Astrocyte (in vitro differentiated cells and primary cell): ENCODE measurements around the gene GPX7. TPM values are rescaled to one million over a fixed set of nuclear protein-coding genes. Genes with fewer than 3 reads are reported as not detected.

Experiments used
- DNase-seq: peaks from one replicate; pipeline ENCODE4 v3.0.0-alpha.2; 2010; ENCODE audit warnings: low read depth
- FAIRE-seq: peaks from 2 replicates; lab custom pipeline; 2011; peaks lifted over from hg19 to GRCh38; lab: Jason Lieb, UNC
- H2AFZ ChIP-seq: 2 replicates; pipeline ENCODE4 v1.6.0; 2012; ENCODE audit warnings: low read depth, low read length, inconsistent platforms
- H3K27ac ChIP-seq: 2 replicates; pipeline ENCODE4 v1.5.1; 2011; ENCODE audit warnings: low read depth, low read length, inconsistent platforms
- H3K27me3 ChIP-seq: 2 replicates; pipeline ENCODE4 v1.6.0; 2011; ENCODE audit warnings: low read length, inconsistent platforms; ENCODE audit not compliant: insufficient read depth
- H3K36me3 ChIP-seq: 2 replicates; pipeline ENCODE4 v1.5.1; 2011; ENCODE audit warnings: low read length, inconsistent platforms; ENCODE audit not compliant: insufficient read depth
- H3K4me1 ChIP-seq: 2 replicates; pipeline ENCODE4 v1.5.1; 2011; ENCODE audit warnings: low read length, inconsistent platforms; ENCODE audit not compliant: insufficient read depth
- H3K4me2 ChIP-seq: 2 replicates; pipeline ENCODE4 v1.6.0; 2012; ENCODE audit warnings: low read length, inconsistent platforms
- H3K4me3 ChIP-seq: 2 replicates; pipeline ENCODE4 v1.5.1; 2011; ENCODE audit warnings: low read depth, mild to moderate bottlenecking, low read length, inconsistent platforms; ENCODE audit not compliant: insufficient read depth
- H3K79me2 ChIP-seq: 2 replicates; pipeline ENCODE4 v1.6.0; 2012; ENCODE audit warnings: mild to moderate bottlenecking, low read length, inconsistent platforms; ENCODE audit not compliant: insufficient read depth
- H3K9ac ChIP-seq: 2 replicates; pipeline ENCODE4 v1.6.0; 2012; ENCODE audit warnings: mild to moderate bottlenecking, low read length, inconsistent platforms
- H3K9me3 ChIP-seq: 2 replicates; pipeline ENCODE4 v1.5.1; 2012; ENCODE audit warnings: low read depth, mild to moderate bottlenecking, low read length, inconsistent platforms; ENCODE audit not compliant: insufficient read depth
- H4K20me1 ChIP-seq: 2 replicates; pipeline ENCODE4 v1.6.0; 2012; ENCODE audit warnings: low read length, inconsistent platforms; ENCODE audit not compliant: insufficient read depth
- H3K27ac Mint-ChIP-seq: one replicate; pipeline ENCODE4 v1.8.0; 2021; ENCODE audit warnings: mild to moderate bottlenecking, mixed read lengths; ENCODE audit not compliant: unreplicated experiment
- H3K27me3 Mint-ChIP-seq: one replicate; pipeline ENCODE4 v1.8.0; 2021; ENCODE audit warnings: low read depth, mixed read lengths; ENCODE audit not compliant: unreplicated experiment
- H3K36me3 Mint-ChIP-seq: one replicate; pipeline ENCODE4 v1.8.0; 2021; ENCODE audit warnings: low read depth, mixed read lengths; ENCODE audit not compliant: unreplicated experiment
- H3K4me1 Mint-ChIP-seq: one replicate; pipeline ENCODE4 v1.8.0; 2021; ENCODE audit warnings: low read depth, mixed read lengths; ENCODE audit not compliant: unreplicated experiment
- H3K4me3 Mint-ChIP-seq: one replicate; pipeline ENCODE4 v1.8.0; 2021; ENCODE audit warnings: mild to moderate bottlenecking, moderate library complexity, mixed read lengths; ENCODE audit not compliant: unreplicated experiment
- H3K9me3 Mint-ChIP-seq: one replicate; pipeline ENCODE4 v1.8.0; 2021; ENCODE audit warnings: mild to moderate bottlenecking, mixed read lengths; ENCODE audit not compliant: unreplicated experiment
- EZH2 ChIP-seq: IDR thresholded peaks from 2 replicates; pipeline ENCODE4 v1.6.1; 2012; ENCODE audit warnings: mild to moderate bottlenecking, low read length, inconsistent platforms; ENCODE audit not compliant: insufficient read depth
- total RNA-seq: library from RNA; stranded (reverse); gene quantifications from 2 replicates; pipeline ENCODE4 v1.2.1, GENCODE V29; 2021
- TF ChIP-seq, protein P1 (sequence below): IDR thresholded peaks from 2 replicates; pipeline ENCODE4 v1.5.1; 2011; ENCODE audit warnings: low read depth, mild to moderate bottlenecking, inconsistent platforms, low read length, moderate library complexity; ENCODE audit not compliant: insufficient read depth

Gene GPX7
- total RNA-seq, 1 donor from 2014 or later, result 4.2 TPM

DNA sequence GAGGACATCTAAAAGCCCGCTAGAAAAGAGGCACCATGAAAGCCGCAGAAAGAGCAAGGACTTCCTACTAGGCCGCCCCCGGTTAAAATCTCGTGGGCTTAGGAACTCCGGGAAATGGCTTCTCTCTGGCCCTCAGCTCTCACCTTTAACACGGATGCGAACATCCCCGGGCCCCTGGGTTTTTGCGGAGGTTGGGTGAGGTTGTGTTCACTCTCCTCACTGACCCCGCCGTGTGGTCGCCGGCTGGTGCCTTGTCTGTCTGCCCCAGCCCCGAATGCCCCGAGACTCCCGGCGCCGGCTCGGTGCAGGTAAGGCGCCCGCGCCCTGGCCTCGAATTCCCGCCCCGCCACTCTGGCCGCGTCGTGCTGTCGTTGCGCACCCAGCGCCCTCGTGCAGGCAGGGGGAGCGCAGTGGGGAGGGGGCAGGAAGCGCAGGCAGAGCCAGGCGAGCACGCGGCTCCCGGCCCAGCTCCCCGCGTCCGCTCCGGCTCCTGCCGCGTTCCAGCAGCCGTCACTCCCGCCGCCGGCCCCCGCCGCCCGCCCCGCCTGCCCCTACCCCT, 30.6 kb downstream of the GPX7 start, which contains the start of gene SHISAL2A:
Gene SHISAL2A (plus strand): TSS at position 437 of the 559 bp plus-strand sequence. CDS start 326 bp downstream, outside the sequence.
- peaks cover 43% of the 10 kb centered on the region for H3K27me3 Mint-ChIP-seq

DNA sequence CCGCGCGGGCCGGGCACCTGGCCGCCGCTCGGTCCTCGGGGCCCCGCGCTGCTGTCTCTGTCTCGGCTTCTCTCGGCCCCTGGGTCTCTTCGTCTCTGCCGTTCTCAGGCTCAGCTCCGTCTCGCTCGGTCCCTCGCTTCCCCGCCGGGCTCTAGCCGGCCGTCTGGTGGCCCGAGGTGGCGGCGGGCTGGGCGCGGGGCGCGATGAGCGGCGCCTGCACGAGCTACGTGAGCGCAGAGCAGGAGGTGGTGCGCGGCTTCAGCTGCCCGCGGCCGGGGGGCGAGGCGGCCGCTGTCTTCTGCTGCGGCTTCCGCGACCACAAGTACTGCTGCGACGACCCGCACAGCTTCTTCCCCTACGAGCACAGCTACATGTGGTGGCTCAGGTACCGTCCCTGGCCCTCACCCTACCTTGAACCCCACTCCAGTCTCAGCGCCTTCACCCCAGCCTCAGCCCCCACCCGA, 31.2 kb downstream of the GPX7 start:
- Histone ChIP-seq H3K4me2 (peak overlapping the region; percentile 81), H2AFZ (peak overlapping the region; percentile 49)
- FAIRE-seq, result no peak

More for the DNA sequence above, 30.6 kb downstream of the GPX7 start, which contains the start of gene SHISAL2A:
- TF ChIP-seq, protein P1, sequence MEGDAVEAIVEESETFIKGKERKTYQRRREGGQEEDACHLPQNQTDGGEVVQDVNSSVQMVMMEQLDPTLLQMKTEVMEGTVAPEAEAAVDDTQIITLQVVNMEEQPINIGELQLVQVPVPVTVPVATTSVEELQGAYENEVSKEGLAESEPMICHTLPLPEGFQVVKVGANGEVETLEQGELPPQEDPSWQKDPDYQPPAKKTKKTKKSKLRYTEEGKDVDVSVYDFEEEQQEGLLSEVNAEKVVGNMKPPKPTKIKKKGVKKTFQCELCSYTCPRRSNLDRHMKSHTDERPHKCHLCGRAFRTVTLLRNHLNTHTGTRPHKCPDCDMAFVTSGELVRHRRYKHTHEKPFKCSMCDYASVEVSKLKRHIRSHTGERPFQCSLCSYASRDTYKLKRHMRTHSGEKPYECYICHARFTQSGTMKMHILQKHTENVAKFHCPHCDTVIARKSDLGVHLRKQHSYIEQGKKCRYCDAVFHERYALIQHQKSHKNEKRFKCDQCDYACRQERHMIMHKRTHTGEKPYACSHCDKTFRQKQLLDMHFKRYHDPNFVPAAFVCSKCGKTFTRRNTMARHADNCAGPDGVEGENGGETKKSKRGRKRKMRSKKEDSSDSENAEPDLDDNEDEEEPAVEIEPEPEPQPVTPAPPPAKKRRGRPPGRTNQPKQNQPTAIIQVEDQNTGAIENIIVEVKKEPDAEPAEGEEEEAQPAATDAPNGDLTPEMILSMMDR, result no peak
- no peak for TF ChIP-seq EZH2
- H3K9me3 Mint-ChIP-seq, result peaks cover 6% of the 10 kb centered on the region
- peaks cover 9% of the 10 kb centered on the region for H3K4me1 Mint-ChIP-seq
- FAIRE-seq (no peak), DNase-seq (peak; percentile 20)
- no peaks in the 10 kb centered on the region for H3K9me3 ChIP-seq
- peak within 1 kb of the TSS; percentile 59 for H2AFZ ChIP-seq
- peaks cover 1% of the 10 kb centered on the region for H3K36me3 Mint-ChIP-seq
- H3K4me3 ChIP-seq, result no peak within 1 kb of the TSS
- H3K27me3 ChIP-seq, result peaks cover 37% of the 10 kb centered on the region
- H3K27ac ChIP-seq, result no peak within 1 kb of the TSS
- H3K4me2 ChIP-seq, result peak within 1 kb of the TSS; percentile 81
- no peak within 1 kb of the TSS for H3K27ac Mint-ChIP-seq
- H3K4me1 ChIP-seq, result no peaks in the 10 kb centered on the region
- peak within 1 kb of the TSS; percentile 64 for H3K4me3 Mint-ChIP-seq
- H4K20me1 ChIP-seq, result no peaks in the 10 kb centered on the region
- H3K9ac ChIP-seq, result no peak within 1 kb of the TSS
- no peaks in the 10 kb centered on the region for H3K79me2 ChIP-seq
- H3K36me3 ChIP-seq, result no peaks in the 10 kb centered on the region

More for the DNA sequence above, 31.2 kb downstream of the GPX7 start:
- TF ChIP-seq EZH2, result peak; percentile 76
- TF ChIP-seq, protein P1, result no peak
- Mint-ChIP-seq H3K4me3 (peak overlapping the region; percentile 64), H3K27ac (no peak overlapping the region), H3K4me1 (peaks cover 9% of the 10 kb centered on the region), H3K36me3 (peaks cover 1% of the 10 kb centered on the region), H3K9me3 (peaks cover 8% of the 10 kb centered on the region), H3K27me3 (peaks cover 48% of the 10 kb centered on the region)
- no peaks in the 10 kb centered on the region for H3K36me3 ChIP-seq
- DNase-seq, result no peak
- no peaks in the 10 kb centered on the region for H3K9me3 ChIP-seq
- no peaks in the 10 kb centered on the region for H3K4me1 ChIP-seq
- H3K9ac ChIP-seq, result no peak overlapping the region
- H3K79me2 ChIP-seq, result no peaks in the 10 kb centered on the region
- H3K27ac ChIP-seq, result no peak overlapping the region
- no peak overlapping the region for H3K4me3 ChIP-seq
- H3K27me3 ChIP-seq, result peaks cover 37% of the 10 kb centered on the region
- H4K20me1 ChIP-seq, result no peaks in the 10 kb centered on the region
